Activated CD8-positive, alpha-beta memory T cell treated with anti-CD3 and anti-CD28 coated beads for 24 hours (primary cell): ENCODE measurements around the gene SLC9A9.
"Not testable (repeated sequence)": the region's sequence is repeated elsewhere in the genome, so short reads cannot be mapped to it uniquely, and the experiment has no call there.

Experiments used
- DNase-seq: peaks from one replicate; pipeline ENCODE4 v3.0.0-alpha.2; 2020

The SLC9A9 gene

DNA sequence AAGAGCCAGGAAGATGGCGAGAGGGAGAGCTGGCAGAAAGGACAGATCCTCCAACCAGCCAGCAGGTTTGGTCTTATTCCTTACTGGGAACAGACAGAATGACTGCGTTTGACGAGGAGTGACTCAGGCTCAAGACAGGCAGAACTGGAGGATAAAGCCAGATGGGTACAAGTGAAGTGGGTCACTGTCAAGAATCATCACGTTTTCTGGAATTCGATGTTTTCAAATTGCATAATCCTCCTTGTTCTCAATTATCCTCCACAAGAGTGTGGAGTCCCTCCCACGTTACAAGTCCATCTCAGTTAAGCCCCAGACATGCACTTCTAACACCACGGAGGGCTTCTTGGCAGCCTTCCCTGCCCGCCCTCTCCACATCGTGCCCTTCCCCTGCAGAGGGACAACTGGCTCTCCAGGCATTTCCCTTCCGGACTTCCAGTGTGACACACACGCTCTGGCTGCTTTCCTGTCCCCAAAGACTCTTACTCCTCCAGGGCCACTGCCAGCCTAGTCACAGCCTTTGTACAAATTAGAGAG lies 545.6 kb downstream of the SLC9A9 start:
- DNase-seq: no peak

DNA sequence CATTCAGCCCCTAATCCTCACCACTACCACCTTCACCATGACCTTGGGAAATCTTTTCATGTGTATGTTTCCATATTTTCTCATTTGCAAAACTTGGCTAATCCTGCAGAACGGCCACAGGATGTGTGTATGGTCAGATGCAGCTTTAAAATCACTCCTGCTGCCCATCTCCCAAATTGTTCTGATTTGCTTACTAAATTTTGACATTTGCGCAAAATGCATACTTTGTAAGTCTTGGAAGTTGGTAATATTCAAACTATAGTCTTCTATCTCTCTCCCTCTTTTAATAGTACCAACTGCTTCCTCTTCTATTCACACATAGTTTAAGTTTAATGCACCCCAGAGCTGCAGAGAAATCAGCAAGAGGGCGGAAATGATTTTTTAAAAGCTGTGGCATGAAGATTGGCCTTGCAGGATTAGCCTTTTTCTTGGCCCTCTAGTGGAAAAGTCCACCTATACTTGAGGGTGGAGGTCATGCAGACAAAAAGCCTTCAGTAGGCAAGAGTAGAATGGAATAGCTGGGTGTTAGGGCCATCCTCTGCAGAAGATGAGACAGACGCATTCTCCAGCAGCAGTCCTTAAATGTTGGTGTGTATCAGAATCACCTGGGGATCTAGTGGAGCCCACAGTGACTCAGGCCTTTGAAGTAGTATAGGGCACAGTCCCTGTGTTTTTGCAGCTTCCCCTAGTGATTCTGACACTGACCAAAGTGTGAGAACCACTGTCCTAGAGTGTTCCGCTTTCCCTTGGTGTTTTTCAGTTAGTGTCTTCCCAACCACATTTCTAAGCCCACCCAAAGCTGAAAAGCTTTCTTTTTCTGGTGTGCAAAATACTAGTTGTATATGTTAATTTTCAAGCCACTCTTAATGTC lies 547.0 kb downstream of the SLC9A9 start:
- DNase-seq: no peak

DNA sequence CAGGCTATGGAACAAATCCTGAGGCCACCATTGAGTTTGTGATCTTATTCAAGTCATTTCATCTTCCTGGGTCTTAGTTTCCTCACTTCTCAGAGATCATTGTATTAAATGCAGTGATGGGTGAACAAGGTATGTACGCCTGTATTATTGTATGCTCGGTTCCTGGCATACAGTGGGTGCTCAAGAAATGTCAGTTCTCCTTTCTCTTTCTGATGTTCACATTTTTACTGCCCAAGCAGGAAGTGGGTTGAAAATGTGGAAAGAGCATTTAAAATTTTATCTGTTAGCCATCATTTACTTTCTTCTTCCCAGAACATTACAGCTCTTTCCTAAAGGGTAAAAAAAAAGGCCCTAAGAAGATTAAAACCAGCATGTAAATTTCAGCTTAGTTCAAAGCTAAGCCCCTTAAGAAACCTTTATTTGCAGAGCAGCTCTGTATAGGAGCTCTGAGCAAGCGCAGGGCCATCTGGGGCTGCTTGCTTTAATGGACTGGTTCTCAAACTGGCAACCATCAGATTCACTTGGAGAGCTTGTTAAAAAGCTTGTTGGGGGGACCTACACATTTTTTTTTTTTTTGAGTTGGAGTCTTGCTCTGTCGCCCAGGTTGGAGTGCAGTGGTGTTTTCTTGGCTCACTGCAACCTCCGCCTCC lies 549.3 kb downstream of the SLC9A9 start:
- no peak for DNase-seq

DNA sequence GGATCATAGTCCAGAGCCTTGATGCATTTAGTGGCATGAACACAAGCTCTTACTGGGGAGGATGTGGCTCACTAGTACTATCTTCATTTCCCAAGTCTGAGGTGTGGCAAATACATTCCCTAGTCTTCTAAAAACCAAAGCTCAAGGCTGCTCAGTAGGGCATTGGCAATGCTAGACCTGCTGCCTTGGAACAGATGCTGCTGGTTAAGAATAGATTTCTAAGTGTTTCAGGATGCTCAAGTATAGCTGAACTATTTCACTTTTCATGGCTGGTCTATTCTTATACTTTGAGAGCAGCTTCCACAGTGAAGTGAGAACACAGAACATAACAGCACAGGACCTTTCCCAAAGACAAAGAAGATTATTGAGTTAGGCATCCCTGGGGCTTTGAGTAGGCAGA lies 549.9 kb downstream of the SLC9A9 start:
- DNase-seq: no peak

DNA sequence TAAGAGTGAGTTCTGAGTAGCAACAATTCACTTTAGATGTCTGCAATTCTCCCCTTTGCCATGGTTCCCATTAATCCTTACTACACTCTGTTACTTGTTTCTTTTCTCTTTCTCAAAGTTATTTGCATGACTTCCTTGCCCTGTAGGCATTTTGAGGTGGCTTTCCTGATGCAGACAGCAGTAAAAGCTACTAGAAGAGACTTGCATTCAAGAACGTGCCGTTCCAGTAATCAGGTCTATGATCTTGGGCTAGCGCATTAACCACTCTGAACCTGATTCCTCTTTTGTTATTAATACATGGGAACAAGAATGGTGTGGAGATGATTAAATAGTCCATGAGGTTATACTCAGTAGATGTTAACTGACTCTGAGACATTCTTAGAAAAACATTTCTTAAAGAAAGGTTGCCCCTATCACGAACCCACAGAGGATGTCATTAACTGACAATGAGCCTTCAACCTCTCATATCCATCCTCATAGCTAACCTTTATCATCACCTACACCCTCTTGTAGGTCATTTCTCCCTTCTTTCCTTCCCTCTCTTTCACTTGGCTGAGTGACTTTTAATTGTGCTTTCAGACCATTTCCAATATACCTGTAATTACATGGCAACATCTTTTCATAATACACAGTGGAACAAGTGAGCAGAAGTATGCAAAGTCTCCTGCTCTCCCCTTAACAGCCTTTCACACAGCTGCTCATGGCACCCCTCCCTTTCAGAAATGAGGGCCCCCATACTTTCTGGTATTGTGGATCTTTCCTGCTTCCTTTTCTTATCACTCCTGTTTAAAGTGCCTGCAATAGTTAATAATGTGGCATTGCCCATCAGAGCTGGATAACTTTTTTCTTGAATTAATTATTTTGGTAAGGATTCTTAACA lies 552.8 kb downstream of the SLC9A9 start:
- no peak for DNase-seq

DNA sequence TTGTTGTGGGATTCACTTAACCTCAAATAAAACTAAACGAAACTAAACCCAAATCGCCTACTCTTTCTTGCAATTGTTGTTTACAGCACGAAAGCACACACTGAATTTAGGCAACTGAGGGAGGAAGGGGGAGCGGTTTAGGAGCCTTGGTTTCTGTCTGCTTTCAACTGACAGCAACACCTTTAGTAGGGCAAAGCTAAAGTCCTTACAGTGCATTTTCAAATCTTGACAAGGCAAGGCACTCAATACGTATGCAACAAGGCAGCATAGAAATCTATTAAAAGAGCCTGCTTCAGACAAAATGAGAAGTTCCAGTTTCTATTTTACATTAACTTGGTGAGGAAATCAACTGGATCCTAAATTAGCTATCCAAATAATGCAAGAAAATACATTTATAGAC lies 554.1 kb downstream of the SLC9A9 start:
- DNase-seq: no peak

DNA sequence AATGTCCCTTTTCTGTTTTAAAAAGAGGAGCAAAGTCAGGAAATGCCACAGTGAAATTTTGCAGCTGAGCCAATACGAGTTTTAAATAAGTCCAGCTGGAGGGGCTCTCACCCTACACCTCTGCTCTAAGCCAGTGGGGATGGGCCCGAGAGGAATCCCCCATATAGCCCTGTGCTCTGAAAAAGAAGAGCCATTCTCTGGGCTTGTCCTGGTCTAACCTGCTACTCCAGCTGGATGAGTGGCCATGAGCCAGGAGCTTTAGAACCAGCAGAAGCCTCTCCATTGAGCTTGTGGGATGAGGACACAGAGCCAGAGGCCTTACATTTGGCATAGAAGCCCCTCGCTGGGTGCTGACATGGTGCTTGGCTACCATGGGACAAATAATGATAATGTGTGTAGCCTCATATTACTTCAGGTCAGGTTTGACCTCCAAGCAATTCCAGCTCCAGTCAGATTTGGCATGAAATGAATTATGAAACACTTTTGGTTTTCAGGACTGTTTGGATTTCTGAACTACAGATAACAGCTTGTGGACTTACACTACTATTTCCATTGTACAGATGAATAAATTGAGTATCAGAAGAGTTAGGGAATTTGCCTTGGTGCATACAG lies 556.3 kb downstream of the SLC9A9 start:
- no peak for DNase-seq

DNA sequence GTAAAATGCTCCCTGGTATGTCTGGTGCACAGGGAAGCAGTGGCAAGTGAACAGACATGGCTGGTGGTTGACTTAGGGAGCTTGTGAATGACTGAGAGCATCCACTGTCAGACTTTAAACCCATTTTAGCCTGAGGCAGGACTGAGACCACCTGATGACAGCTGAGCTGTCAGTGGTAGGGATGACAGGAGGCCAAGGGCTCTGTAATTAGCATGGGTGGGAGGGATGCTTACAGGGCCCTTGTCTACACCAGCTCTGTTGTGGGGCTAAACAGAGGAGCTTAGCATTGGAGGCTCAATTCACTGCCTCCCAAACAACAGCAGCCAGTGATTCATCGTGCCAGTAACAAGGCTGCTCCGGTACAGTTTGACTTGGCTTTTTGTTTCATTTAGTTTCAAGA lies 559.3 kb downstream of the SLC9A9 start:
- DNase-seq: no peak

DNA sequence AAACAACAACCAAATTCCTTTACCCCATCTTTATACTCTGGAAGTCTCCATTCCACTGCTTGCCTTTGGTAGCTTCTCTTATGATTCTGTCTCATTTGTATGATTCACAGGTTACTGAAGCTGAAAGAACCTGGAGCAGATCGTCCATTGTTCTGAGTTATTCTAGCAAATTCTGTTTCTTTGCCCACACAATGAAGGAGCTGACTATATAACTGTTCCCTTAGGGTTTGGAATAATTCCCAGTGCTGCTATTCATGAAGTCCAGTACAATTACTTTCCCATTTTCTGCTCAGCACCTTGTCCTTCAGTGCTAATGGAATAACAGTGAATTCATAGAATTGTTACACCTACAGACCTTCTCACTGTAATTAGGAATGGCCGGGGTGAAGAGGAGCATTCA lies 560.9 kb downstream of the SLC9A9 start:
- DNase-seq: no peak

DNA sequence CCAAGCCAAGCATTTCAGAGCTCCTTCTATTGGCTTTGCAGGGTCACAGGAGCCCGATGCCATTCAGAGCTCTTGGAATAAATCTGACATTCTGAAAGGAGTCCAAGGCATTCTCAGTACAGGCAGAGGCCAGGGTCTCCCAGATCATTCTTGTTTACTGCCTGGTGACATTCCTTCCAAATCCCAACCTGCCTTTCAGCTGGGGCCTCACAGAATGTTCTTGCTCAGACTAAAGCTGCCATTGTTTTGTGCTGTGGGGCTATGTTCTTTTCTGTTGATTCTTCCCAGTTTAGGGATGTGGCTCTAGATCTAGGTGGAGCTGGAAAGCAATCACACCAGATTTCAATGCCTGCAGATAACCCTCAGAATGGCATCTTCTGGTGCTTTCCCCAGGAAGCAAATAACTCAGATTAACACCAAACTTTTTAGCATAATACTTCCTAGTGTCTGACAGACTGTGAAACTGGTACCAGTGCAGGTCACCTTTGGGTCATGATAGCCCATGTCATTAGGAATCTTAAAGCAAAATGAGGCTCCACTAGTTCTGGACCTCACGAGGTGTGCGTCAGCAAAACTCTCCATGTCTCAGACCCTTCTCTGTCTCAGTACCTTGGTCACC lies 561.8 kb downstream of the SLC9A9 start:
- no peak for DNase-seq

DNA sequence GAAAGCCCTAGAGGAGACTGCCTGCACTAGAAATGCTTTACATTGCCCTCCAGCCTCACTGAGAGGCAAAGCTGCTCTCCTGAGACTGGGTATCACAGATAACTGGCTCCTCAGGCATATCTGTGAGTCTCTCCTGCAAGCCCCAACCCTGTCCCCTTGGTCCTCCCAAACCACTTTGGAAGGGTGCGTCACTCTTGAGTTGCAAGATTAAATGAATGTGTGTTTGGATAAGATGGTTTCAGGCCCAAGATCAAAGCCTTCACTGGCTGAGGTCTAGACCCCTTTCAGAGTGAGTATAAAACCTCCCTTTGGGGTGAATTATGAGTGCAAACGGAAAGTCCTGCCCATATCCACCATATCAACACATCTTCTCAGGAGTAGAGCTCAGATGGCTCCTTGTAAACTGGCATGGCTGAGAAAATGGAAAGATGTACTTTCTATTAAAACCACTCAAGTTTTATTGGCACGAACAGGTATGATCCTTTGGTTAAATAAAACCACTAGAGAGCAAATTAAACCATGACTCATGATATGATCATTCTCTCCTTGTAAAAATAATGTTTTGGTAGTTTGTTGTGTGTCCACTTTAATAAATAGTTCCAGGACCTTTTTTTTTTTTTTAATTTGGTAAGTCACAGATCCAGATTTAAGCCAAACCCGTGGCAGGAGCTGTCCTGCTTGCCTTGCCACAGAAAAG lies 564.7 kb downstream of the SLC9A9 start:
- no peak for DNase-seq

DNA sequence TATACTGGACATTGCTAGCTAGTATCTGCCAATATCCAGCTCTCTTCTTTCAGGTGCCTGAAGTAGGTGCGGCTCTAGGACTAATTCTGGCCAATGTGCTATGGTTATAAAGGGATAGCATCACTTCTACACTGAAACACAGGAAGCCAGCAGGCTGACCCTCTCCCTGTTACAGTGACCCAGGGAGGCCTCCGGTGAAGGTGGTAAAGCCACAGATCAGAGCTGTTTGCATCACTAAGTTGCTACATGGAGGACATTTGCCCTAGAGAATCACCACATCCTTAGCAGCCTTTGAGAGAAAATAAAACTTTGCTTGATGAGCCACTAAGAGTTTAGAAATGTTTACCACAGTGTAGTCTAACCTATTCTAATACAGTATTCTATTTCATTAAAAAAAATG lies 567.3 kb downstream of the SLC9A9 start:
- DNase-seq: no peak

DNA sequence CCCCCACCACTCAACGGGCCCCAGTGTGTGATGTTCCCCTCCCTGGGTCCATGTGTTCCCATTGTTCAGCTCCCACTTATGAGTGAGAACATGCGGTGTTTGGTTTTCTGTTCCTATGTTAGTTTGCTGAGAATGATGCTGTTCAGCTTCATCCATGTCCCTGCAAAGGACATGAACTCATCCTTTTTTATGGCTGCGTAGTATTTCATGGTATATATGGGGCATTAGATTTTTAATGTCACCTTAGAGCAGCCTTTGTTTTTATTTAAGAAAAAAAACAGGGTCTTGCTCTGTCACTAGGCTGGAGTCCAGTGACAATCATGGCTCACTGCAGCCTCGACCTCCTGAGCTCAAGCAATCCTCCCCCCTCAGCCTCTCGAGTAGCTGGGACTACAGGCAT lies 568.7 kb downstream of the SLC9A9 start:
- DNase-seq: not testable (repeated sequence)

DNA sequence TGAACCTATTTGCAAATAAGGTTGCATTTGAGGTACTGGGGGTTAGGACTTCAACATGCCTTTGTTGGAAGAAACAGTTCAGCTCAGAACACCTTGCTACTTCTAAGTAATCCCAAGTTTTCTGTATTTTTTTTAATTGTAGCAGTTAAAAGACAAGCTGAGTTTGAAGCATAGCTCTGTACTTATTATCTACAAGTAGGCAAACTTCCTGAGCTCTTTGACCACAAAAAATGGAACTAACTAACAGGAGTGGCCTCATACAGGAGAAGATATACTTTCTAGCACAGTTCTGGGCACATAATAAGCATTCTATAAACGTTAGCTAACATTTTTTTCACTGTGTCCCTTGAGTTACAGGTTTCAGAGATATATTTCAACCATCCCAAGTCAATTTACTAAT lies 569.5 kb downstream of the SLC9A9 start:
- no peak for DNase-seq

DNA sequence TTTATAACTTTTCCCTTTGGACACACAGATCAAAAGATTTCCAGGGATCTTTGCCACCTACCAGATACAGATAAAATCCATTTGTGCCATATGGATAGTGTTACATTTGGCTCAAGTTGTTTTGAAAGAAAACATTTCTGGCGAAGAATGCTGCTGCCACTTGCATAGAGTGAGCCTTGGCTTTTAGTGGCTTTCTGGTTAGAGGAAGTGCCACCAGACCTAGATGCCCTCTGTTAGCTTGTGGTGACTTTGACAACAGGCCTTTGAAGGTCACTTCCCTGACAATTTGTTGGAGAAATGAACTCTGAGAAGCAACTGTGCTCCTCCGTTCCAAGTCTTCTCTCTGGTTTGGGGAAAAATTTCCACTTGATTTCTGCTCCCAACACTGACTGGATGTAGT lies 570.7 kb downstream of the SLC9A9 start:
- no peak for DNase-seq

DNA sequence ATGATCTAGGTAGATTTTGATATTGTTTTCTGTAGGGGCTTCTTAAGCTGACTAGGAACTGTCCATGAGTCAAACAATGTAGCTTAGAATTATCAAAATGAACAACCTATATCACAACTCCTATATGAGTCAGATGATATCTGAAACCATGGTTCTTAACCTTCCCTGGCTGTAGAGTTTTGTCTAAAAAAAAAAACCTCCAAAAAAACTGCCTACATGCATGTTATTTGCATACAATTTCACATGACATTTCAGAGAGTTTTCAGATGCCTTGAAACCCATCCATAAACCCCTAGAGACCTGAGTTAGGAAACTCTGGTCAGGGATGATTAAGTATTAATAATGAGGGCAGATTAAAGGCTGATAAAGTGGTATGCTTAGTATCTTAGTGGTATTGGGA lies 571.7 kb downstream of the SLC9A9 start:
- no peak for DNase-seq

DNA sequence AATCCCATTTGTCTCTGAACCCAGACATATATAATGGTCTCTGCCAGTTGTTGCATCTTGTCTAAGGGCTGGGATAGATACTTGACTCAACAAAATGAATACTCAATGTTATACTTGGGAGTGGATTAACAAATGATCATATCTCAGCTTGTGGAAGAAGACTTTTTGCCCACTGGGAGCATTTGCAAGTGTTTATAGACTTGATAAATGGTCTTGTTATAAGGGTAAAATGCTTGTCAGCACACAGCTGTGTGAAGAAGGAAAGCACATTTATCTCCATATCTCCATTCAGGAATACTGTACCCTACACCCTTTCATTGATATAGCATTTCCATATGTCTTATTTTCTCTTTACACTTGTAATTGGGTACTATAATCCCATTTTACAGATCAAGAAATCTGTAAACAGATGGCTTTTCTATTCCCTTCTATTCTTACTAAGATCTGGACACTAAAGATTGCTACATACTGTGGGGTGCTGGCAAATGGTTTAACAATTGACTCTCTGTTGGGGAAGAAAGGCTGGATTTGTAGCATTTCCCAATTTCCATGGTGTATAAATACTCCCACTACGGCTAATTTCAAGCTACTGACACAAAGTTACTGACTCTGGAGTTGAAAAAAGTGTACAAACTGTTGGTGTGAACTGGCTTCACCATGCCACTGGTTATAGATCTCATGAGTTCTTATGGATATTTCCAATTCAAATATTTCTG lies 574.1 kb downstream of the SLC9A9 start:
- no peak for DNase-seq

DNA sequence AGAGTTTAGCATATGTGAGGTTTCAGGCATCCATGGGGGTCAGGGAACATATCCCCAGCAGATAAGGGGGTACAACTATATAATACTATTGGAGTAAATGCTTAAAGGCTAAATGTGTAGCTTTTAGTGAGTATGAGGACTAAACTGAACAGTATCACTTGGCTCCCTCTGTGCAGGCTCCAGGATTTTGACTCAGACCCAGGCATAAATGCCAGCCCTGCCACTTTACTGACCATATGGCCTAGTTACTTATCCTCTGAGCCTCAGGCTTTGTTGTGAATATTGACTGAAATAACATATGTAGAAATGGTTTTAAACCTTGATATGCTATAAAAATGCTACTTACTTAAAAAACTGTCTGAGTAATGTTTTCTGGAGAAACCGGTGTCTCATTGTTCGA lies 577.1 kb downstream of the SLC9A9 start:
- DNase-seq: no peak

DNA sequence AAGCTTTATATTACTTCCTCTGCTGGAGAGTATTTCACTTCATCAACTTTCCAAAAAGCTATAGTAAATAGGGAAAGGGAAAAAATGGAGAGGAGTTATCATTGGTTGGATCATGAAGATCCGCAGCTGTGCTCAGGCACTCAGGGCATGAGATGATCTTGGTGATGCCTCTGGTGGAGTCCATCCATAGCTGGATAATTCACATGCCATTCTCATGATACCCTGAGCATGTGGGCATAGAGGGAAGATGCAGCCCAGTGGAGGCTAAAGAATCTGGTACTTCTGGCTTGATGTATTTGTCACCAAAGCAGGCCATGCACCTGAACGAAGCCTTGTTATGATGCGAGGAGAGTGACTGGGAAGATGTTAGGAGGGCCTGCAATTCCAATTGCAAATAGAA lies 578.5 kb downstream of the SLC9A9 start:
- peak; percentile 26 for DNase-seq

DNA sequence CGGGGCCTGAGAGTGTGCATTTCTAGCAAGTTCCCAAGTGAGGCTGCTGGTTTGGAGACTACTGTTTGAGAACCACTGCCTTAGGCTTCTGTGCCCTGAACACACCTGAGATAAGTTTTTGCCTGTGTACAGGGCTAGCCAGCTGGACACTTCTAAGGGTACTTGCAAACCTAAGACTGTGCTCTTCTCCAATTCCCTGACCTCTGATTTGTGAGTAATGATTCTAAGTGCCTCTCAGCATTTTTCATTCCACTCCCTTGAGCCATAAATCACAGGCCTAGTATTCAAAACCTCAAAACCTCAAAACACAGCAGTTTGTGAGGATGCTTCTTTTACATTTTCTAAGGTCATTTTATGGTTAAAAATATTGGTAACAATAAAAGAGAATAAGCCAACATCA lies 580.3 kb downstream of the SLC9A9 start:
- no peak for DNase-seq

DNA sequence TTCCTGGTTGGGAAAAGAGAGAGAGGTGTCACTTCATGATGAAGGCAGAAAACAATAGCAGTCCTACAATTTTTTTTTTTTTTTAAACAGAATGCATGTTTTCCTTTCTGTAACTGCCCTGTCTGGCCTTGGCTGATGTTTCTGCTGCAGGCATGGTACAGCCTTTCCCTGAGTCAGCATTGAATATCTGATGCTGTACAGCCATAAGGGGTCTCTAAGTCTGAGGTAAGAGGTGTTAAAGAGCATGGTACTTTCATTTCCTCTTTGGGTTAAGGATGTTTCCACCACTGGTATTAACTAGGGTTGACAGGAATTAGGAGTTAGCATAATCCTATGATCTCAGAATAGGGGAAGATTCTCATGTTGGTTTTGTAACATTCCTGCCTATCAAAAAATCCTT lies 581.3 kb downstream of the SLC9A9 start:
- no peak for DNase-seq
